SU-DHL-6 (cell line): ENCODE data around the gene SNX10.

ENCODE experiments used
- H2AFZ ChIP-seq: fragments of 200-600 bp; sonication (generic); 2 replicates; pipeline ENCODE4 v1.6.1; 2014; ENCODE audit warnings: low read depth, mild to moderate bottlenecking, moderate library complexity, mixed read lengths, antibody characterized with exemption, low read length; ENCODE audit not compliant: severe bottlenecking
- H3F3A ChIP-seq: fragments of 200-600 bp; shearing (Covaris generic); 2 replicates; pipeline ENCODE4 v1.6.0; 2016; ENCODE audit warnings: antibody characterized with exemption, mild to moderate bottlenecking; ENCODE audit not compliant: insufficient read depth
- H3K27ac ChIP-seq: fragments of 200-600 bp; sonication (generic); 2 replicates; pipeline ENCODE4 v1.5.1; 2016; ENCODE audit warnings: low read depth, mild to moderate bottlenecking, low read length, moderate library complexity, mixed read lengths
- H3K27me3 ChIP-seq: fragments of 200-600 bp; sonication (generic), shearing (Covaris generic); 2 replicates; pipeline ENCODE4 v1.6.0; 2014; ENCODE audit warnings: mild to moderate bottlenecking, low read length
- H3K36me3 ChIP-seq: fragments of 200-600 bp; sonication (generic); 2 replicates; pipeline ENCODE4 v1.6.1; 2014; ENCODE audit warnings: mild to moderate bottlenecking, low read length, mixed read lengths
- H3K4me2 ChIP-seq: fragments of 300-600, 200-600 bp; shearing (Covaris generic), sonication (generic); 2 replicates; pipeline ENCODE4 v1.6.0; 2014; ENCODE audit warnings: low read length, low read depth, mild to moderate bottlenecking; ENCODE audit not compliant: poor library complexity, severe bottlenecking
- H3K4me3 ChIP-seq: fragments of 200-600 bp; sonication (generic); 2 replicates; pipeline ENCODE4 v1.5.1; 2014; ENCODE audit warnings: antibody characterized with exemption, low read length, mild to moderate bottlenecking, mixed read lengths; ENCODE audit not compliant: insufficient read depth, poor library complexity, severe bottlenecking
- H3K79me2 ChIP-seq: fragments of 200-600 bp; sonication (generic); 2 replicates; pipeline ENCODE4 v1.6.1; 2014; ENCODE audit warnings: mild to moderate bottlenecking, low read length, moderate library complexity; ENCODE audit not compliant: insufficient read depth
- H3K9ac ChIP-seq: fragments of 200-600 bp; sonication (generic); 2 replicates; pipeline ENCODE4 v1.7.0; 2014; ENCODE audit warnings: mild to moderate bottlenecking, low read length
- H3K9me2 ChIP-seq: fragments of 200-600 bp; sonication (generic); replicated peaks from 2 replicates; pipeline ENCODE4 v1.6.1; 2014; ENCODE audit warnings: low read length; ENCODE audit not compliant: insufficient read depth
- H3K9me3 ChIP-seq: fragments of 200-600 bp; sonication (generic); 2 replicates; pipeline ENCODE4 v1.6.1; 2014; ENCODE audit warnings: low read length, mixed read lengths; ENCODE audit not compliant: insufficient read depth
- H4K20me1 ChIP-seq: fragments of 200-600 bp; sonication (generic); 2 replicates; pipeline ENCODE4 v1.6.1; 2014; ENCODE audit warnings: low read depth, mild to moderate bottlenecking, antibody characterized with exemption, low read length, moderate library complexity, mixed read lengths
- EZH2phosphoT487 ChIP-seq: fragments of 200-600 bp; sonication (generic), shearing (Covaris generic); conservative IDR thresholded peaks from 2 replicates; pipeline ENCODE4 v1.6.1; 2018; ENCODE audit warnings: mild to moderate bottlenecking, antibody characterized with exemption, low read length, moderate library complexity, mixed read lengths
- TF ChIP-seq, protein P1 (sequence below): fragments of 200-600 bp; sonication (generic); IDR thresholded peaks from one replicate; pipeline ENCODE4 v1.5.1; 2017; ENCODE audit warnings: antibody characterized with exemption, mild to moderate bottlenecking, low read length, moderate library complexity; ENCODE audit not compliant: insufficient read depth, poor library complexity, severe bottlenecking

SNX10 gene

DNA sequence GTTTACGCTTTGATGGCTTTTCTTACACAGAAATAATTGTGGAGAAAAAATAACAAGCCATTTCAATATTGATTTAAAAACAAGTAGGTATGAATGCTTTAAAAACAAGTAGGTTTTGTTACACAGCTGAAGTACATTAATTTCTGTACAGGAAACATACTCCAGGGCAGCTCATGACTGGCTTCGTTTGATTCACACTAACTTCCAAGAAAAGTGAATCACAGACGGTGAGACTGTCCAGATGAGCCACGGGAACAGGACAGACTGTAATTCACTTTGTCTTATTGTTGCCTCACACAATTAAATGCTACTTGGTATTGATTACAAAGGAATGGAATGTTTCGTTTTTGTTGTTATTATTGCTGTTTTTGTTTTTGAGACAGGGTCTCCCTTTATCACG is 26.6 kb upstream of the SNX10 start:
- H3K9ac ChIP-seq = no peak overlapping the region
- TF ChIP-seq EZH2phosphoT487 = no peak
- TF ChIP-seq, protein P1, sequence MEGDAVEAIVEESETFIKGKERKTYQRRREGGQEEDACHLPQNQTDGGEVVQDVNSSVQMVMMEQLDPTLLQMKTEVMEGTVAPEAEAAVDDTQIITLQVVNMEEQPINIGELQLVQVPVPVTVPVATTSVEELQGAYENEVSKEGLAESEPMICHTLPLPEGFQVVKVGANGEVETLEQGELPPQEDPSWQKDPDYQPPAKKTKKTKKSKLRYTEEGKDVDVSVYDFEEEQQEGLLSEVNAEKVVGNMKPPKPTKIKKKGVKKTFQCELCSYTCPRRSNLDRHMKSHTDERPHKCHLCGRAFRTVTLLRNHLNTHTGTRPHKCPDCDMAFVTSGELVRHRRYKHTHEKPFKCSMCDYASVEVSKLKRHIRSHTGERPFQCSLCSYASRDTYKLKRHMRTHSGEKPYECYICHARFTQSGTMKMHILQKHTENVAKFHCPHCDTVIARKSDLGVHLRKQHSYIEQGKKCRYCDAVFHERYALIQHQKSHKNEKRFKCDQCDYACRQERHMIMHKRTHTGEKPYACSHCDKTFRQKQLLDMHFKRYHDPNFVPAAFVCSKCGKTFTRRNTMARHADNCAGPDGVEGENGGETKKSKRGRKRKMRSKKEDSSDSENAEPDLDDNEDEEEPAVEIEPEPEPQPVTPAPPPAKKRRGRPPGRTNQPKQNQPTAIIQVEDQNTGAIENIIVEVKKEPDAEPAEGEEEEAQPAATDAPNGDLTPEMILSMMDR = no peak
- no peak overlapping the region for H3K4me2 ChIP-seq
- H3K9me3 ChIP-seq = no peaks in the 10 kb centered on the region
- H2AFZ ChIP-seq = no peak overlapping the region
- no peak overlapping the region for H3K27ac ChIP-seq
- no peaks in the 10 kb centered on the region for H3F3A ChIP-seq
- no peaks in the 10 kb centered on the region for H3K9me2 ChIP-seq
- no peaks in the 10 kb centered on the region for H3K27me3 ChIP-seq
- no peak overlapping the region for H3K4me3 ChIP-seq
- no peaks in the 10 kb centered on the region for H3K36me3 ChIP-seq
- no peaks in the 10 kb centered on the region for H4K20me1 ChIP-seq
- no peaks in the 10 kb centered on the region for H3K79me2 ChIP-seq

DNA sequence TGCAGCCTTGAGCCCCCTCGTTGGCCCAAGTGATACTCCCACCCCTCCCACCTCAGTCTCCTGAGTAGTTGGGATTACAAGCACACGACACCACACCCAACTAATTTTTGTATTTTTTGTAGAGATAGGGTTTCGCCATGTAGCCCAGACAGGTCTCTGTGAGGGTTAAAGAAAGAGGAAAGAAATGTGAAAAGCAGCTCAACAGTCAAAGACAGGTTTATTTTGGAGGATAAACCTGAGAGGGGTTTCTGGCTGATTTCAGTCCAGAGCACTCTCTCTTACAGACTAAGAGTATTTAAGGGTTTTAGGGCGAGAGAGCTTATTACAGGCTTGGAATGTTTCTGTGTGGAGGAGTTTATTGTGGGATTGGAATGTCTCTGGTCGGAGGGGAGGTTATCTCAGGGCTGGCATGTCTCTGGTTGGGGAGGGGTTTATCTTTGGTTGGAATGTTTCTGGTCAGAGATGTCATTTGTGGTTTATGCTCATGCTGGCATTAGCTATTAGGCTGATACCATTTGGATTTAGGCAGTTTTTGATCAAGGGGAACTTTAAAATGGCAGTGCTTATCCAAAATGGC is 26.1 kb upstream of the SNX10 start:
- Histone ChIP-seq H3K4me2 (no peak overlapping the region), H3K79me2 (no peaks in the 10 kb centered on the region), H3K9me3 (no peaks in the 10 kb centered on the region), H3K36me3 (no peaks in the 10 kb centered on the region), H3F3A (no peaks in the 10 kb centered on the region), H3K27ac (no peak overlapping the region), H3K9ac (no peak overlapping the region), H4K20me1 (no peaks in the 10 kb centered on the region), H3K27me3 (no peaks in the 10 kb centered on the region), H3K9me2 (no peaks in the 10 kb centered on the region), H3K4me3 (no peak overlapping the region), H2AFZ (no peak overlapping the region)
- TF ChIP-seq, protein P1 = no peak
- no peak for TF ChIP-seq EZH2phosphoT487

DNA sequence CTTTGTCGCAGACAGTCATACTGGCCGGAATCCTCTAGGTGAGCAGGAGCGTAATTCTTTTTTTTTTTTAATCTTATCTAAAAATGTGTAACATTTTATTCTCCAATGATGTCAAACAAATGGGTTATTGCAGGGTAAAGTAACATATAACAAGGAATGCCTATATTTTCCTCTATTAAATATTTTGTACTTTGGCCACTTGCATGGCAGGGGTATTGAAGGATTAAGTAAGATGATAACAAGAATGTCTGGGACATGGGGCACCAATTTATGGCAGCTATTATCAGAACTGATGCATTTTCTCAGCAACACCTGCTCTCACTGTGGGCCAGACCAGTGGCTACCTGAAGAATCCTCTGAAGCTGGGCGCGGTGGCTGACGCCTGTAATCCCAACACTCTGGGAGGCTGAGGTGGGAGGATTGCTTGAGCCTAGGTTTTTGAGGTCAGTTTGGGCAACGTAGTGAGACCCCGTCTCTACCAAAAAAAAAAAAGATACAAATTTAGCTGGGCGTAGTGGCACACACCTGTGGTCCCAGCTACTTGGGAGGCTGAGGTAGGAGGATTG is 24.0 kb upstream of the SNX10 start:
- Histone ChIP-seq H3K79me2 (no peaks in the 10 kb centered on the region), H4K20me1 (no peaks in the 10 kb centered on the region), H3K9me3 (no peaks in the 10 kb centered on the region), H3K4me2 (no peak overlapping the region), H2AFZ (no peak overlapping the region), H3K9ac (no peak overlapping the region), H3K36me3 (no peaks in the 10 kb centered on the region), H3K27ac (no peak overlapping the region), H3K4me3 (no peak overlapping the region), H3K27me3 (no peaks in the 10 kb centered on the region), H3K9me2 (no peaks in the 10 kb centered on the region), H3F3A (no peaks in the 10 kb centered on the region)
- TF ChIP-seq EZH2phosphoT487 = no peak
- TF ChIP-seq, protein P1 = no peak
